Testis (tissue), 3 donors: ENCODE results near the gene PLIN3. TPM values are rescaled to one million over a fixed set of nuclear protein-coding genes. Genes with fewer than 3 reads are reported as not detected.
A peak's percentile ranks its signal among the peaks of the same experiment; 100 is the strongest.

Source experiments
- DNase-seq: peaks from one replicate; pipeline ENCODE4 v3.0.0-alpha.2; 2019
- H3K27ac ChIP-seq, 2 donors: fragments of 200-600 bp; sonication (generic); one replicate each; pipeline ENCODE4 v1.5.1; 2019
- H3K27me3 ChIP-seq: fragments of 200-600 bp; sonication (generic); one replicate; pipeline ENCODE4 v1.5.1; 2019
- H3K36me3 ChIP-seq: fragments of 200-600 bp; sonication (generic); one replicate; pipeline ENCODE4 v1.5.1; 2017; ENCODE audit warnings: low read depth; ENCODE audit errors: missing control alignments
- H3K4me1 ChIP-seq: fragments of 200-600 bp; sonication (generic); one replicate; pipeline ENCODE4 v1.5.1; 2019
- H3K4me3 ChIP-seq, 2 donors: fragments of 200-600 bp; sonication (generic); one replicate each; pipeline ENCODE4 v1.5.1; 2017 to 2019
- H3K9me3 ChIP-seq: fragments of 200-600 bp; sonication (generic); one replicate; pipeline ENCODE4 v1.5.1; 2017
- POLR2A ChIP-seq: fragments of 450-650 bp; IDR thresholded peaks from one replicate; pipeline ENCODE4 v1.6.1; 2017; ENCODE audit warnings: antibody characterized with exemption, mild to moderate bottlenecking, moderate library complexity
- WGBS, 2 donors: methylation state at CpG; one replicate each; pipeline ENCODE4 v1.1.5; 2018; 5-methylcytosine and 5-hydroxymethylcytosine counted together
- intact Hi-C: fragments of 100-400 bp; cut with DNase I; formaldehyde crosslinking; loops from one replicate; pipeline ENCODE4 v1.15.1; 2023; ENCODE audit warnings: low total_unique reads
- polyA plus RNA-seq: library from polyadenylated mRNA; stranded (reverse); fragments of 350-450 nt; fragmentation: Illumina TruSeq; extraction: RNeasy Lipid Tissue Mini Kit (QIAGEN cat#74804); gene quantifications from one replicate; pipeline ENCODE4 v1.2.3, GENCODE V29; 2014; ENCODE audit warnings: low read depth, low replicate concordance; ENCODE audit not compliant: insufficient read depth
- total RNA-seq, 2 donors: library from RNA; depleted of rRNA; stranded (reverse); fragments of >200 nt; gene quantifications; one replicate each; pipeline ENCODE4 v1.2.3, GENCODE V29; 2016
- TF ChIP-seq, protein P1 (sequence below), 3 experiments: fragments of 450-650 bp in 2 of 3; fragments of 200-600 bp in 1 of 3; sonication (generic) in 1 of 3; IDR thresholded peaks; one replicate each; pipeline ENCODE4 v1.5.1; 2016 to 2019; ENCODE audit warnings: antibody characterized with exemption in 3 of 3, mild to moderate bottlenecking in 2 of 3, moderate library complexity in 1 of 3

The PLIN3 gene
- total and polyA plus RNA-seq, 3 donors from 2014 or later = 63.4 to 109 (median 82.8) TPM

DNA sequence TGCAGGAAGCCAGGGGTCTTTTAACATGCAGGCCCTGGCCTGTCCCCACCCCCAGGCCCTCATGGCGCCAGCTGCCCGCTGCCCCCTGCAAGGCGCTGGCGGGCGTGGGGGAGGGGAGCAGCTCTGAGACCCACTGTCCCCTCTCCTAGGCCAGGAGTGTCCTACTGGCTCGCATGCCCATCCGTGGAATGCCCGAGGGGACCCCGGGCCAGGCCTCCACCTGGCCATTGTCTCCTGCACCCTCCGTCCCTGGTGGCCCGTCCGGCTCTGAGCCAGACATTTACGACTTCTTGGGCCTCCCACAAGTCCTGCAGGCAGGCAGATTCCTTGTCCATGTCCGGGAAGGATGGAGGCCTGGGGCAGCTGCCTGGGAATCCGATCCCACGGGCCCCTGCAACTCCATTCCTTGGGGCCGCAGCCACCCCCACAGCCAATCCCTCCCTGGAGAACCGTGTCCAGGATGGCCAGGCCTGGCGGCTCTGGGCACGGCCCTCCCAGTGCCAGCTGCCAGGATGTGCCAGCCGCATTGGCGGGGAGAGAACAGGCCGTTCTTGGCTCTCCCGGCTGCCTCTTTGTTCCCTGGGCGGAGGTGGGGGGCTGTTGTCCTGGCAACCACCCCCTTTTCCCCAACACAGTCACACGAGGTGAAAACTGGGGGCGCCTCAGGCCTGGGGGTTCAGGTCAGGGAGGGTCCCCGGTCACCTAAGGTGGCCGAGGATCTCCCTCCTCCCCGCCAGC is 10.5 kb upstream of the PLIN3 start:
- no peaks in the 10 kb centered on the region for H3K36me3 ChIP-seq
- intact Hi-C loops = no loop called here
- no peak overlapping the region for H3K27ac ChIP-seq
- H3K9me3 ChIP-seq = no peaks in the 10 kb centered on the region
- WGBS, 2 donors = 59 to 71% methylated on average over 11 to 27 of the region's 30 CpGs
- TF ChIP-seq, protein P1, sequence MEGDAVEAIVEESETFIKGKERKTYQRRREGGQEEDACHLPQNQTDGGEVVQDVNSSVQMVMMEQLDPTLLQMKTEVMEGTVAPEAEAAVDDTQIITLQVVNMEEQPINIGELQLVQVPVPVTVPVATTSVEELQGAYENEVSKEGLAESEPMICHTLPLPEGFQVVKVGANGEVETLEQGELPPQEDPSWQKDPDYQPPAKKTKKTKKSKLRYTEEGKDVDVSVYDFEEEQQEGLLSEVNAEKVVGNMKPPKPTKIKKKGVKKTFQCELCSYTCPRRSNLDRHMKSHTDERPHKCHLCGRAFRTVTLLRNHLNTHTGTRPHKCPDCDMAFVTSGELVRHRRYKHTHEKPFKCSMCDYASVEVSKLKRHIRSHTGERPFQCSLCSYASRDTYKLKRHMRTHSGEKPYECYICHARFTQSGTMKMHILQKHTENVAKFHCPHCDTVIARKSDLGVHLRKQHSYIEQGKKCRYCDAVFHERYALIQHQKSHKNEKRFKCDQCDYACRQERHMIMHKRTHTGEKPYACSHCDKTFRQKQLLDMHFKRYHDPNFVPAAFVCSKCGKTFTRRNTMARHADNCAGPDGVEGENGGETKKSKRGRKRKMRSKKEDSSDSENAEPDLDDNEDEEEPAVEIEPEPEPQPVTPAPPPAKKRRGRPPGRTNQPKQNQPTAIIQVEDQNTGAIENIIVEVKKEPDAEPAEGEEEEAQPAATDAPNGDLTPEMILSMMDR (IDR thresholded peaks at IDR 0.05) = no peak
- no peak for TF ChIP-seq POLR2A
- H3K4me1 ChIP-seq = peaks cover 8% of the 10 kb centered on the region
- DNase-seq = no peak
- H3K4me3 ChIP-seq = no peak overlapping the region
- no peaks in the 10 kb centered on the region for H3K27me3 ChIP-seq

DNA sequence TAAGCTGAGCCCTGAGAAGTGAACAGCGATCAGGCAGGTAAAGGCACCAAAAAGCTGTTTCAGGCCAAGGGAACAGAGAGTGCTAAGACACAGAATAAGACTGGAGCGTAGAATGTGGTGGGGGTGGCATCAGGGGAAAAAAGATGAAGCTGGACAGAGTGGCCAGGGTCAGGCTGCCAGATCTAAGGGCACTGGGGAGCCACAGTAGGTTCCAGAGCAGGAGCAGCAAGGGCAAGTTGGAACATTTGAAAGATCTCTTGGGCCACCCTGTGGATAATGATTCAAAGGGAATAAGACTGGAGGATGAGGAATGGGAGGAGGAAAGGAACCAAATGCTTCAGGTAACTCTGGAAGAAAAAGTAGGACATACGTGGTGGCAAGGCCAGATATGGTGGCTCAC is 6.5 kb upstream of the PLIN3 start:
- H3K36me3 ChIP-seq = no peaks in the 10 kb centered on the region
- intact Hi-C loops = loop anchor here (5.0 kb wide), 1 partner anchor 158 kb away; no protein-coding TSS in a partner anchor
- no peak for TF ChIP-seq POLR2A
- TF ChIP-seq, protein P1 (IDR thresholded peaks at IDR 0.05) = no peak
- H3K4me3 ChIP-seq = no peak overlapping the region
- H3K9me3 ChIP-seq = no peaks in the 10 kb centered on the region
- no peak for DNase-seq
- H3K27ac ChIP-seq = no peak overlapping the region
- H3K4me1 ChIP-seq = peaks cover 11% of the 10 kb centered on the region
- H3K27me3 ChIP-seq = no peaks in the 10 kb centered on the region
- 87 to 92% methylated on average over 3 of the region's 3 CpGs for WGBS, 2 donors

DNA sequence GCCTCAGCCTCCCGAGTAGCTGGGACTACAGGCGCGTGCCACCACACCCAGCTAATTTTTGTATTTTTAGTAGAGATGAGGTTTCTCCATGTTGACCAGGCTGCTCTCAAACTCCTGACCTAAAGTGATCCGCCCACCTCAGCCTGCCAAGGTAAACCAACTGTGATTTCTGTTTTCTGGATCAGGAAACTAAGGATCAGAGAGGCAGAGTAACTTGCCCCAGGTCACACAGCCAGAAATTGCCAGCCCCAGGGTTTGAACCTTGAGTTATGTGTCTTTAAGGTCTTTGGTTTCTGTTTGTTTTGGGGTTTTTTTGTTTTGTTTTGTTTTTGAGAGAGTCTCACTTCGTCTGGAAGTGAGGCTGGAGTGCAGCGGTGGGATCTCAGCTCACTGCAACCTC is 4.2 kb upstream of the PLIN3 start:
- no peaks in the 10 kb centered on the region for H3K27me3 ChIP-seq
- no peak for DNase-seq
- H3K36me3 ChIP-seq = no peaks in the 10 kb centered on the region
- H3K4me3 ChIP-seq = no peak overlapping the region
- WGBS, 2 donors = 67 to 85% methylated on average over 6 of the region's 6 CpGs
- peaks cover 4% of the 10 kb centered on the region for H3K4me1 ChIP-seq
- no peak overlapping the region for H3K27ac ChIP-seq
- intact Hi-C loops = loop anchor here (5.0 kb wide), 1 partner anchor 161 kb away; no protein-coding TSS in a partner anchor
- H3K9me3 ChIP-seq = no peaks in the 10 kb centered on the region
- TF ChIP-seq, protein P1 (IDR thresholded peaks at IDR 0.05) = no peak
- TF ChIP-seq POLR2A = no peak

DNA sequence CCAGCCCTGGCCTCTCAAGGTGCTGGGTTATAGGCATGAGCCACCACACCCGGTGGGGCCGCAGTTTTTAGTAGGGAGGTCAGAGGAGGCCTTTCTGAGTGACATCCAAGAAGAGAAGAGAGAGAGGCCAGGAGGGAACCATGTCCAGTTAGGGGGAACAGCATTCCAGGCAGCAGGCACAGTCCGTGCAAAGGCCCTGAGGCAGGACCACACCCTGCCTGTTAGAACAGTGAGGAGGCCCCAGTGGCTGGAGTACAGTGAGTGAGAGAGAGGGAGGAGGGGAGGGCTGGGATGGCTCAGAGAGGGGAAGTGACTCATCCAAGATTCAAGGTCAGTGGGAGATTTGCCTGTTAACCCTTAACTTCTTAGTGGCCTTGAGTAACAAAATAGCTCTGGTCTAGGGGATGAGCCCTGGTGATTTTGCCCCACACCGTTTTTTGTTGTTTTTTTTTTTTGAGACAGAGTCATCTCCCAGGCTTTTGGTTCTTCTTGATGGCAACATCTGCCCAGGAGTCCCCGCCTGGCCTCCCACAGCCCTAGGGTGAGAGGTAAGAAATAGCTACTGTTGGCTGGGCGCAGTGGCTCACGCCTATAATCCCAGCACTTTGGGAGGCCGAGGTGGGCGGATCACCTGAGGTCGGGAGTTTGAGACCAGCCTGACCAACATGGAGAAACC is 2.7 kb upstream of the PLIN3 start:
- Histone ChIP-seq H3K4me1 (peaks cover 15% of the 10 kb centered on the region), H3K27me3 (no peaks in the 10 kb centered on the region), H3K27ac (peak overlapping the region in 1 of 2 donors; percentile 45), H3K9me3 (no peaks in the 10 kb centered on the region), H3K36me3 (no peaks in the 10 kb centered on the region), H3K4me3 (no peak overlapping the region)
- WGBS, 2 donors = 70% methylated on average over 9 to 10 of the region's 10 CpGs
- no peak for TF ChIP-seq POLR2A
- TF ChIP-seq, protein P1 (IDR thresholded peaks at IDR 0.05) = no peak
- DNase-seq = peak; percentile 40
- intact Hi-C loops = loop anchor here (5.0 kb wide), 1 partner anchor 162 kb away; no protein-coding TSS in a partner anchor
